Fibroblast of villous mesenchyme (primary cell): ENCODE results near the gene PPP1R9B. TPM values are rescaled to one million over a fixed set of nuclear protein-coding genes. Genes with fewer than 3 reads are reported as not detected.

Source experiments
- DNase-seq: peaks from one replicate; pipeline ENCODE4 v3.0.0-alpha.2; 2010; ENCODE audit warnings: low read depth
- H3K4me3 ChIP-seq: 2 replicates; pipeline ENCODE4 v1.5.1; 2011; ENCODE audit warnings: low read depth, mild to moderate bottlenecking, low read length
- total RNA-seq: library from RNA; depleted of rRNA; stranded (reverse); fragments of >200 nt; gene quantifications from 2 replicates; pipeline ENCODE4 v1.2.3, GENCODE V29; 2012
- TF ChIP-seq, protein P1 (sequence below): IDR thresholded peaks from 2 replicates; pipeline ENCODE4 v1.5.1; 2012; ENCODE audit warnings: low read depth, mild to moderate bottlenecking, low read length; ENCODE audit not compliant: insufficient read depth

Gene PPP1R9B
- total RNA-seq, 1 donor = 47.1 TPM

DNA sequence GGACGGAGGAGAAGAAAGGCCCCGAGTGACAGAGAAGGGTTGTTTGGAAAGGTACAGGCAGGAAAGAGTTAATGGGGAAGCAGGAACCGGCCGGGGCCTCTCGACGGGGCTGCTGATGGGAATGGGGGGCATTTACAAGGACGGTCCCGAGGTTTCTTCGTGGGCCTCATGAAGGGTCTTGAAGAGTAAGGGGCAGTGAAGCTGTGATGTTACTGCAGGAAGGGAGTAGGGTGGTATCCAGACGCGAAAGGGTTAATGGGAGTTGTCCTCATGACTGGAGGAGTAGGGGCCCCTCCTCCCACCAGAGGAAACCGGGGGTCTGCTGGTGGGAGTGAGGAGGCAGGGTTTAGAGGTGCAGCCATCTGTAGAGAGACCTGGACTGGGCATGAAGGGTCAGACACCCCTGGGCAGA is 54.8 kb downstream of the PPP1R9B start:
- peak overlapping the region; percentile 88 for H3K4me3 ChIP-seq
- TF ChIP-seq, protein P1, sequence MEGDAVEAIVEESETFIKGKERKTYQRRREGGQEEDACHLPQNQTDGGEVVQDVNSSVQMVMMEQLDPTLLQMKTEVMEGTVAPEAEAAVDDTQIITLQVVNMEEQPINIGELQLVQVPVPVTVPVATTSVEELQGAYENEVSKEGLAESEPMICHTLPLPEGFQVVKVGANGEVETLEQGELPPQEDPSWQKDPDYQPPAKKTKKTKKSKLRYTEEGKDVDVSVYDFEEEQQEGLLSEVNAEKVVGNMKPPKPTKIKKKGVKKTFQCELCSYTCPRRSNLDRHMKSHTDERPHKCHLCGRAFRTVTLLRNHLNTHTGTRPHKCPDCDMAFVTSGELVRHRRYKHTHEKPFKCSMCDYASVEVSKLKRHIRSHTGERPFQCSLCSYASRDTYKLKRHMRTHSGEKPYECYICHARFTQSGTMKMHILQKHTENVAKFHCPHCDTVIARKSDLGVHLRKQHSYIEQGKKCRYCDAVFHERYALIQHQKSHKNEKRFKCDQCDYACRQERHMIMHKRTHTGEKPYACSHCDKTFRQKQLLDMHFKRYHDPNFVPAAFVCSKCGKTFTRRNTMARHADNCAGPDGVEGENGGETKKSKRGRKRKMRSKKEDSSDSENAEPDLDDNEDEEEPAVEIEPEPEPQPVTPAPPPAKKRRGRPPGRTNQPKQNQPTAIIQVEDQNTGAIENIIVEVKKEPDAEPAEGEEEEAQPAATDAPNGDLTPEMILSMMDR = no peak
- no peak for DNase-seq

DNA sequence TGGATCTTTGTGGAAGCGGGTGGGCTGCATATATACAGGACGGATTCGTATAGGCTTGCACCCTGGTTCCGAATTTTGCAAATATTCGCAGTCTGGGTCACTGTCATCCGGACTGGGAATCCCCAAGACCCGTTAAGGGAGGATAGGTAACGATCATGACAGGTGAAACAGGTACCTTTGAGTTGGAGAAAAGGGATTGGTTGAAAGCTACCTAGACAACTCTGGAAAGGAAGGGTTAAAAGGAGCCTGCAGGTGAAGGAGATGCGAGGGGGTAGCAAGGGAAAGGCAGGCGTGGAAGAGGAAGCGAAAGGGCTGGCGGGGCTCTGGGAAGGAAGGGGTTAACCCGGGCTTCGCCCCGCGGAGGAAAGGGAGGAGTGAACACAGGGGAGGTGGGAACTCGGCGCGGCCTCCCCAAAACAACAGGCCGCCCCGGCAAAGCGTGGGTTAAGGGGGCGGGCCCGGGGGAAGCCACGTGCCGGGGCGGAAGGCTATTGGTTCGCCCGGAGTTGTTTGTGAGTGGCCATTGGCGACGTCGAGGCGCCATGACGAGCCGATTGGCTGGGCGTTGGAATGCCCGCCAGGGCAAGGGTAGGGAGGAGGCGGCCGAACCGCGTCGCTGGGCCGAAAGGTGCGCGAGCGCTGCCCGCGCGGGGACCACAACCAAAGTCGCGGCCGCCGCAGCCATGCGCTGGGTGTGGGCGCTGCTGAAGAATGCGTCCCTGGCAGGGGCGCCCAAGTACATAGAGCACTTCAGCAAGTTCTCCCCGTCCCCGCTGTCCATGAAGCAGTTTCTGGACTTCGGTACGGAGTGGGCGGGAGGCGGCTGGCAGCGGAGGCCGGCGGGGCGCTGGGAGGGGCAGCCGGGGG is 55.5 kb downstream of the PPP1R9B start, which contains the start of gene PDK2:
PDK2 (plus strand) TSS at position 599 of the 867 bp plus-strand sequence; CDS start at position 684, 85 bp downstream.
- TF ChIP-seq, protein P1 = no peak
- peak; percentile 95 for DNase-seq
- peak within 1 kb of the TSS; percentile 88 for H3K4me3 ChIP-seq

DNA sequence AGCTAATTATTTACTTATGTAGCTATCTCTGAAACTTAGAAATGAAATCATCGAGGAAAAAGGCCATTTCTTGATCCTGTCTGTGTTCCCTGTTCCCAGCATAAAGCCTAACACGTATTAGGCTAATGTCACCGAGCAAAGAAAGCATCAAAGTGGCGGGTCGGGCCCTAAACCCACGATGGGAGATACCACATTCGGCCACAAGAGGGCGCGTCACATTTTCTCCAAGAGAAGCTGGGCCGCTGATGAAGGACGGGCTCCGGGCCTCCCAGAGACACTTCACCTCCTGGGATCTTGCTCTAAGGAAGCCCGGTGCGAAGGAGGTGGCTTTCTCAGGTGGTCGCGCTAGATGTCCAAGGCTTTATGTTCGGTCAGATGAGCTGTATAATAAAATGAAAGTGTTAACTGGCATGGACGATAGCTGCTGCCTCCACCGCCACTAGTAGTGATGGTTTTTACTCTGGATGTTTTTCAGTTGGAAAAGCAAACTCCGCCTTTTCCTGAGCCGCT is 56.2 kb downstream of the PPP1R9B start:
- TF ChIP-seq, protein P1 = peak; percentile 79
- DNase-seq = peak; percentile 88
- peak overlapping the region; percentile 88 for H3K4me3 ChIP-seq

DNA sequence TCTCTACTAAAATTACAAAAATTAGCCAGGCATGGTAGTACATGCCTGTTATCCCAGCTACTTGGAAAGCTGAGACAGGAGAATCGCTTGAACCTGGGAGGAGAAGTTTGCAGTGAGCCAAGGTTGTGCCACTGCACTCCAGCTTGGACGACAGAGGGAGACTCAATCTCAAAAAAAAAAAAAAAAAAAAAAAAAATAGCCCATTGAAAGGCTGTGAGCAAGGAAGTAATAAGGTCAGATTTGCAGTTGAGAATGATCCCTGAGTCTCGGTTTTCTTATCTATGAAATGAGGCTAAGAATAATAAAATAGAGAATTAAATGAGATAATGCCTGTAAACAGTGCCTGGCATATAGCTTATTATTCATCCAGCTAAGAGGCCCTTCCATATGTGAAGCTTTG is 56.7 kb downstream of the PPP1R9B start:
- TF ChIP-seq, protein P1 = no peak
- no peak overlapping the region for H3K4me3 ChIP-seq
- no peak for DNase-seq

DNA sequence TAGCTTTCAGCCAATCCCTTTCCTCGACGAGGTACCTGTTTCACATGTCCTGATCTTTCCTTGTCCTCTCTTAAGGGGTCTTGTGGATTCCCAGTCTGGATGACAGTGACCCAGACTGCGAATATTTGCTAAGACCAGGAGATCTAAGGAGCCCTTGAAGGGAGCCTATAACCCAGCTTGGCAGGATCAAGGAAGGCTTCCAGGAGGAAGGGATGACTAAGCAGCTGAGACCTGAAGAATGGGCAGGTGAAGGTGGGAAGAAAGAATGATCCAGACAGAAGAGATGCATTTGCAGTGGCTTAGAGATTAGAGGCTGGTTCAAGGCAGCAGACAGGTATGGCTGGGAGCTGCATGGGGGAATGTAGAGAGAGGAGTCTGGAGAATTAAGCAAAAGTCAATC is 57.2 kb downstream of the PPP1R9B start:
- H3K4me3 ChIP-seq = no peak overlapping the region
- no peak for DNase-seq
- TF ChIP-seq, protein P1 = no peak

DNA sequence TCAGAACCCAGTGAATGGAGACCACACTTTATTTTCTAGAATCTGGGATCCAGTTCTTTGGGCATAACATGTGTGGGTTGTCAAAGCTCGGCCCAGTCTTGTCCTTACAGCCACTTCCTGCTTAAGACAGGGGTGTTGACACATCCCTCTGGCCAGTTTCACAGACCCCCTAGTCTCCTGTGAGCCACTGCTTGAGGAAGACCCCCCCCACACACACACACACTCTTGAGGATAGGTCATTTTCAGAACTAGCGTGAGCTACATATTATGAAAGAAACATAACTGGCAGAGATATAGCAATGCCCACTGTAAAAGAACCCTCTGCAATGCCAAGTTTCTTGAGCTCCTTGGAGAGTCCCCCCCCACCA is 58.6 kb downstream of the PPP1R9B start:
- TF ChIP-seq, protein P1 = no peak
- H3K4me3 ChIP-seq = no peak overlapping the region
- DNase-seq = no peak
